Measurements from ENCODE around the gene MRPL55.
A peak's percentile ranks its signal among the peaks of the same experiment; 100 is the strongest.
"Not testable (repeated sequence)": the region's sequence is repeated elsewhere in the genome, so short reads cannot be mapped to it uniquely, and the experiment has no call there.

Gene MRPL55

DNA sequence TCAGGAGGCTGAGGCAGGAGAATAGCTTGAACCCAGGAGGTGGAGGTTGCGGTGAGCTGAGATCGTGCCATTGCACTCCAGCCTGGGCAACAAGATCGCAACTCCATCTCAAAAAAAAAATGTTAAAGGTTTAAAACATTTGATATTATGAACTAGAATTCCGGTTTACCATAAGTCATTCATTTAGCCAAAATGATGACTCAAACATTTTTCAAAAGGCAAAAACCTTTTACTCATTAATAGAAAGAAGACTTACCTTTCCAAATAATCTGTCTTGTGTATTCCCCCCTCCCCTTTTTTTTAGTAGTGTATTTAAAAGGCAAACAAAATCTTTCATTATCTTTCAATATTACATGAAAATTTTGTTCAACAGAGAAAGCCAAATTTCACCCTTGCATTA lies 8.2 kb upstream of the MRPL55 start:
- Histone ChIP-seq H3K4me1 (ENCODE audit: control insufficient read depth, insufficient read depth, low read length) (no peaks in the 10 kb centered on the region), H3K9me3 (ENCODE audit: control insufficient read depth, insufficient read depth, low read length) (peaks cover 29% of the 10 kb centered on the region), H3K9ac (ENCODE audit: low read depth, low read length) (no peak overlapping the region), H3K27ac (ENCODE audit: low read depth, low read length) (no peak overlapping the region), H3K4me3 (ENCODE audit: low read depth, low read length) (no peak overlapping the region), H3K27me3 (ENCODE audit: control insufficient read depth, insufficient read depth, low read length) (0 out of 2 replicates have a peak, but pooled peaks cover under 1% of the 10 kb centered on the region), H3K36me3 (ENCODE audit: control insufficient read depth, insufficient read depth, low read length) (no peaks in the 10 kb centered on the region)

DNA sequence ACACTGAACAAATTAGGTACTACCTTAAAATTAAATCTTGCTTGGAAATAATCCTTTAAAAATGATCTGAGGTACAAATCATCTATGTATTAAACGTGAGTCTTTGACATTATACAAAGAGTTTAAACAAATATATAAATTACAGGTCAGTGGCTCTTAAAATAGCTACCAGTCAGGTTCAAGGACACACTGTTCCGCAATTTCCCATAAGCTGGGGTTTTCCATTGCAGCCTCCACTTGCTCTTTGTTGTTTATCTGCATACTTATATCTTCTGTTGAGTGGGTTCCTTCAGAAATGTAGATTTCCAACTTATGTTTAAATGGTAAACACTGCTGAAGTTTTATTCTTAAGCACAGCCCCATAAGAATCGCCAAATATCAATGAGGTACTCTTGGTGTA lies 5.7 kb upstream of the MRPL55 start:
- Histone ChIP-seq H3K9me3 (ENCODE audit: control insufficient read depth, insufficient read depth, low read length) (peaks cover 26% of the 10 kb centered on the region), H3K9ac (ENCODE audit: low read depth, low read length) (no peak overlapping the region), H3K27me3 (ENCODE audit: control insufficient read depth, insufficient read depth, low read length) (no peaks in the 10 kb centered on the region), H3K4me1 (ENCODE audit: control insufficient read depth, insufficient read depth, low read length) (no peaks in the 10 kb centered on the region), H3K27ac (ENCODE audit: low read depth, low read length) (no peak overlapping the region), H3K4me3 (ENCODE audit: low read depth, low read length) (no peak overlapping the region), H3K36me3 (ENCODE audit: control insufficient read depth, insufficient read depth, low read length) (no peaks in the 10 kb centered on the region)

DNA sequence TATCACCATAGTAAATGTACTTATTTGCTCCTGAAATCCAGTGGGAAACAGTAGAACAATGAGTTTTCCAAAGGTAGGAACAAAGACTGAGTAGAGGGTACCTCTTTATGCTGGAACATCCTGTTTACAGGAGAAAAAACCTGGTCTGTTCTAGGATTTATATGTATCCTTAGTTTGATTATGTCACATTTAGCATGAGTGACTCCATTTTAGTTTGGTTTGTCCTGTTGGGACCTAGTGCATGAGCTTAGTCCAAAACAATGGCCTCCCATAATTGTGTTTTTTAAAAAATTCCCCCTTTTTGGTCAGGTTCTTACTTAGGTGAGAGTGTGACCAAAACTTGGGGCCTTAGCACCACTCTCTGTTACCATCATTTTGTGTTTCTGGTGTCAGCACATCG lies 3.5 kb upstream of the MRPL55 start:
- H3K9ac ChIP-seq (ENCODE audit: low read depth, low read length) = no peak overlapping the region
- no peaks in the 10 kb centered on the region for H3K27me3 ChIP-seq (ENCODE audit: control insufficient read depth, insufficient read depth, low read length)
- H3K4me3 ChIP-seq (ENCODE audit: low read depth, low read length) = no peak overlapping the region
- peaks cover 3% of the 10 kb centered on the region; the same call in 1 of the 2 replicates for H3K4me1 ChIP-seq (ENCODE audit: control insufficient read depth, insufficient read depth, low read length)
- H3K27ac ChIP-seq (ENCODE audit: low read depth, low read length) = no peak overlapping the region
- peaks cover 11% of the 10 kb centered on the region; the same call in 1 of the 2 replicates for H3K9me3 ChIP-seq (ENCODE audit: control insufficient read depth, insufficient read depth, low read length)
- H3K36me3 ChIP-seq (ENCODE audit: control insufficient read depth, insufficient read depth, low read length) = peaks cover 2% of the 10 kb centered on the region

GRCh38 chr1:228112167-228112566 lies 3.1 kb upstream of the MRPL55 start:
- Histone ChIP-seq H3K4me1 (ENCODE audit: control insufficient read depth, insufficient read depth, low read length) (peaks cover 3% of the 10 kb centered on the region; the same call in 1 of the 2 replicates), H3K9me3 (ENCODE audit: control insufficient read depth, insufficient read depth, low read length) (peaks cover 8% of the 10 kb centered on the region; the same call in 1 of the 2 replicates), H3K36me3 (ENCODE audit: control insufficient read depth, insufficient read depth, low read length) (peaks cover 6% of the 10 kb centered on the region), H3K9ac (ENCODE audit: low read depth, low read length) (no peak overlapping the region), H3K27me3 (ENCODE audit: control insufficient read depth, insufficient read depth, low read length) (no peaks in the 10 kb centered on the region), H3K27ac (ENCODE audit: low read depth, low read length) (no peak overlapping the region), H3K4me3 (ENCODE audit: low read depth, low read length) (no peak overlapping the region)

DNA sequence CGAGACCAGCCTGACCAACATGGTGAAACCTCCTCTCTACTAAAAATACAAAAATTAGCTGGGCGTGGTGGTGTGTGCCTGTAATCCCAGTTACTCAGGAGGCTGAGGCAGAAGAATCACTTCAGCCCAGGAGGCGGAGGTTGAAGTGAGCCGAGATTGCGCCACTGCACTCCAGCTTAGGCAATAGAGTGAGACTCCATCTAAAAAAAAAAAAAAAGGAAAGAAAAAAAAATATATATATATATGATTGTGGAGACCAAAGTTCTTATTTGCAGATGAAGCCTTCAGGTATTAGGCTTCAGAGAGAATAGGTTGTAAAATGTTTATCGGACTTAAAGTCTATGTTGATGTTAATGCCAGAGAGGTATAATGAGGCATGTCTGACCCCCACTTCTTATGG lies 2.2 kb upstream of the MRPL55 start:
- not testable (repeated sequence) for H3K9ac ChIP-seq (ENCODE audit: low read depth, low read length); H3K27ac ChIP-seq (ENCODE audit: low read depth, low read length); H3K4me3 ChIP-seq (ENCODE audit: low read depth, low read length); H3K27me3 ChIP-seq (ENCODE audit: control insufficient read depth, insufficient read depth, low read length); H3K4me1 ChIP-seq (ENCODE audit: control insufficient read depth, insufficient read depth, low read length); H3K9me3 ChIP-seq (ENCODE audit: control insufficient read depth, insufficient read depth, low read length)
- H3K36me3 ChIP-seq (ENCODE audit: control insufficient read depth, insufficient read depth, low read length) = peaks cover 15% of the 10 kb centered on the region

DNA sequence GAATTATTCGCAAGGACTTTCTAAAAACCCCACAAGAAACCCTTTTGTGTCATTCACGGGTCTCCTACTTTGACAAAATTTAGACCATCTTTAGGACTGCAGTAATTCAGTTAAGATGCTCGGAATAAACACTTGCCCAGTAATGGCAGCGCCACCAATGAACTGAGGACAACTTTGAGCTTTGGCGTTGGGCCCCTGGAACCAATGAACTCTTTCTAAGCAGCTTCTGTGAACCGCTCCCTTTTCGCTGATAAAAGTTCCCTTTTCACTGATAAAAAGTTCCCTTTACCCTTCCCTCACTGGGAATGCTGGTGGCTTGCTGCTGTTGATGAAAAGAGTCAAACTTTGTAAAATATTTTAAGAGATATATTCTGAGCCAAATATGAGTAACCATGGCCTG lies 1.5 kb upstream of the MRPL55 start:
- peaks cover 3% of the 10 kb centered on the region; the same call in 1 of the 2 replicates for H3K4me1 ChIP-seq (ENCODE audit: control insufficient read depth, insufficient read depth, low read length)
- H3K27ac ChIP-seq (ENCODE audit: low read depth, low read length) = no peak overlapping the region
- H3K27me3 ChIP-seq (ENCODE audit: control insufficient read depth, insufficient read depth, low read length) = no peaks in the 10 kb centered on the region
- peaks cover 22% of the 10 kb centered on the region for H3K36me3 ChIP-seq (ENCODE audit: control insufficient read depth, insufficient read depth, low read length)
- peaks cover 5% of the 10 kb centered on the region; the same call in 1 of the 2 replicates for H3K9me3 ChIP-seq (ENCODE audit: control insufficient read depth, insufficient read depth, low read length)
- H3K9ac ChIP-seq (ENCODE audit: low read depth, low read length) = no peak overlapping the region
- no peak overlapping the region for H3K4me3 ChIP-seq (ENCODE audit: low read depth, low read length)

DNA sequence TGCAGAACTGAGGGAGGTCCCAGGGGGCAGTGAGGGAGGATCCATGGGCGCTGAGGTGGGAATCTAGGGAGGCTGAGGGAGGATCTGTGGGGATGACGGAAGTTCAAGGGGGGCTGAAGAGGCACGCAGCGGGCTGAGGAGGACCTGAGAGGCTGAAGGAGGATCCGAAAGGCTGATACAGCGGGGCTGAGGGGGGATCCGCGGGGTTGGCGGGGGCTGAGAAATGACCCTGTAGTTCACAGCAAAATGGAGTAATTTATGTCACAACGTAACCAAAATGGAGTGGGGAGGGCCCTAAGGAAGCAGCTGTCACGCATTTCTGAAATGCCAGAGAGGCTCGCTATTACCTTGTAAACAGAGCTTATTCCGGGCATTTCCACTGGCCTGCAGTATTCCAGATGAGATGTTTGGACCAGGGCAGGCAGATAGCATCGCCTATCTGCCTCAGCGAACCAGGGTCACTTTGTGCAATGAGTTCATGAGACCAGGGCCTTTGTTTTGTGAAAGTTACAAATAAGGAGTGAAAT lies 926 bp upstream of the MRPL55 start:
- Histone ChIP-seq H3K9ac (ENCODE audit: low read depth, low read length) (no peak overlapping the region), H3K4me3 (ENCODE audit: low read depth, low read length) (peak overlapping the region; percentile 79), H3K27me3 (ENCODE audit: control insufficient read depth, insufficient read depth, low read length) (no peaks in the 10 kb centered on the region), H3K4me1 (ENCODE audit: control insufficient read depth, insufficient read depth, low read length) (peaks cover 3% of the 10 kb centered on the region; the same call in 1 of the 2 replicates), H3K36me3 (ENCODE audit: control insufficient read depth, insufficient read depth, low read length) (peaks cover 22% of the 10 kb centered on the region), H3K9me3 (ENCODE audit: control insufficient read depth, insufficient read depth, low read length) (no peaks in the 10 kb centered on the region), H3K27ac (ENCODE audit: low read depth, low read length) (no peak overlapping the region)

GRCh38 chr1:228108742-228109072 lies 392 bp downstream of the MRPL55 start:
- H3K4me1 ChIP-seq (ENCODE audit: control insufficient read depth, insufficient read depth, low read length) = peaks cover 3% of the 10 kb centered on the region; the same call in 1 of the 2 replicates
- H3K27me3 ChIP-seq (ENCODE audit: control insufficient read depth, insufficient read depth, low read length) = no peaks in the 10 kb centered on the region
- H3K36me3 ChIP-seq (ENCODE audit: control insufficient read depth, insufficient read depth, low read length) = peaks cover 22% of the 10 kb centered on the region
- no peaks in the 10 kb centered on the region for H3K9me3 ChIP-seq (ENCODE audit: control insufficient read depth, insufficient read depth, low read length)
- H3K27ac ChIP-seq (ENCODE audit: low read depth, low read length) = peak overlapping the region; percentile 39
- H3K9ac ChIP-seq (ENCODE audit: low read depth, low read length) = peak overlapping the region; percentile 79
- H3K4me3 ChIP-seq (ENCODE audit: low read depth, low read length) = peak overlapping the region; percentile 79

DNA sequence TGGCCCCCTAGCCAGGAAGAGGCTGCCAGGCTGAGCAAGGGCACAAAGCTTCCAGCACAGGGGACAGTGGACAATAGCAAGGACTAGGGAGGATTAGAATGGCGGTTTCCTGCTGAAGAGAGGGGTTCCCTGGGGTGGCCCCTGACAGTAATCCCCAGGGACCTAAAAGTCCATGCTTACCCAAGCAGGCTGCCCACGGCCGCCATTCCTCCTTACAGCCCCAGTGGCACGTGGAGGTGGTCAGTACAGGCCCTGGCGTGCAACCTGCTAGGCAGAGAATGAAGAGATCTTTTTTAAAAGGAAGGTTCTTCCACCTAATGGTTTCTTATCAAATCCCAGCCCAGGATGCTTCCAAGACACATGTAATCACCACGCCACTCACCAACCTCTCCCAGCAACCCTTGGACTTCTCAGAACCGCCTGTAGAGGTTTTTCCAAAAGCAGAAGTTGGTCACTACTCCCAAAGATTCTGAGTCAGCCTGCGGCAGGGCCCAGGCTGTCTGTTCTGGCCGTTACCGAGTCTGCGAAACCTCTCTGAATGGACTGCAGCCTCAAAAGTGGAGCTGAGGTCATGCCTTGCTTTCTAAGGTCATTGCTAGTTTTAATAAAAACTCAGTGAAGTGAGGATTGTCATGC lies 926 bp downstream of the MRPL55 start:
- peaks cover 3% of the 10 kb centered on the region; the same call in 1 of the 2 replicates for H3K4me1 ChIP-seq (ENCODE audit: control insufficient read depth, insufficient read depth, low read length)
- peak overlapping the region; percentile 79; the same call in 1 of the 2 replicates for H3K9ac ChIP-seq (ENCODE audit: low read depth, low read length)
- H3K4me3 ChIP-seq (ENCODE audit: low read depth, low read length) = peak overlapping the region; percentile 79
- H3K36me3 ChIP-seq (ENCODE audit: control insufficient read depth, insufficient read depth, low read length) = peaks cover 22% of the 10 kb centered on the region
- H3K27me3 ChIP-seq (ENCODE audit: control insufficient read depth, insufficient read depth, low read length) = no peaks in the 10 kb centered on the region
- no peak overlapping the region for H3K27ac ChIP-seq (ENCODE audit: low read depth, low read length)
- H3K9me3 ChIP-seq (ENCODE audit: control insufficient read depth, insufficient read depth, low read length) = no peaks in the 10 kb centered on the region

DNA sequence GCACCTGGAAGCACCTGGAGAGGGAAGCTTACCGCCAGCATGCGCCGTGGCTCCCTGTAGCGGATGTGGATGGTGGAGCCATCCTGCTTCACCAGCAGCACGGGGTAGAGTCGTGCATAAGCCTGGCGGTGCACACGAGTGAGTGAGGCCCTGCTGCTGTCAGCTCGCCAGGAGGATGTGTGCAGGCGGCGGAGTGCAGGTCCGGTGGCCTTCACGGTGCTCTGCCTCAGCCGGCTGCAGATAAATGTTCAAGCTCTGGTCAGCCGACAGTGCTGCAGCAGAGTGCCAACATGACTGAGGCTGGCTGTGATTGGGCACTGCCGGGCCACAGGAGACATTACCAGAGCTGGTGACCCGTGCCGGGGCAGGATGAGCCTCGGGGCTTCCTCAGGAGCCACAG lies 1.5 kb downstream of the MRPL55 start:
- H3K27me3 ChIP-seq (ENCODE audit: control insufficient read depth, insufficient read depth, low read length) = no peaks in the 10 kb centered on the region
- H3K4me1 ChIP-seq (ENCODE audit: control insufficient read depth, insufficient read depth, low read length) = peaks cover 3% of the 10 kb centered on the region; the same call in 1 of the 2 replicates
- H3K9me3 ChIP-seq (ENCODE audit: control insufficient read depth, insufficient read depth, low read length) = no peaks in the 10 kb centered on the region
- H3K27ac ChIP-seq (ENCODE audit: low read depth, low read length) = no peak overlapping the region
- H3K36me3 ChIP-seq (ENCODE audit: control insufficient read depth, insufficient read depth, low read length) = peaks cover 22% of the 10 kb centered on the region
- H3K9ac ChIP-seq (ENCODE audit: low read depth, low read length) = no peak overlapping the region
- no peak overlapping the region for H3K4me3 ChIP-seq (ENCODE audit: low read depth, low read length)

- peaks cover 3% of the 10 kb centered on the region; the same call in 1 of the 2 replicates for H3K4me1 ChIP-seq (ENCODE audit: control insufficient read depth, insufficient read depth, low read length)
- no peaks in the 10 kb centered on the region for H3K9me3 ChIP-seq (ENCODE audit: control insufficient read depth, insufficient read depth, low read length)
- H3K4me3 ChIP-seq (ENCODE audit: low read depth, low read length) = no peak overlapping the region
- no peaks in the 10 kb centered on the region for H3K27me3 ChIP-seq (ENCODE audit: control insufficient read depth, insufficient read depth, low read length)
- H3K9ac ChIP-seq (ENCODE audit: low read depth, low read length) = no peak overlapping the region
- H3K36me3 ChIP-seq (ENCODE audit: control insufficient read depth, insufficient read depth, low read length) = peaks cover 22% of the 10 kb centered on the region
- H3K27ac ChIP-seq (ENCODE audit: low read depth, low read length) = no peak overlapping the region
Observed at GRCh38 chr1:228106800-228107054, 2.4 kb downstream of the MRPL55 start.

Data from HUES48 (cell line).